Measurements from ENCODE around the gene KCNAB1. TPM values are rescaled to one million over a fixed set of nuclear protein-coding genes. Genes with fewer than 3 reads are reported as not detected.

Gene KCNAB1
- total and polyA plus RNA-seq, 2 donors (not counting 3 experiments of a cell fraction or from before 2014, with no cell fraction given): 0.21 TPM; not detected in 1

GRCh38 chr3:156489462-156489911 lies 369.1 kb downstream of the KCNAB1 start:
- no TSS peak for BruUV-seq (replicated peaks)
- no peaks in the 10 kb centered on the region for H3K27me3 ChIP-seq (ENCODE audit: control insufficient read depth in 2 of 2, insufficient read depth in 2 of 2, low read length in 2 of 2)
- intact Hi-C loops (cut with micrococcal nuclease) (loop anchor here (2.0 kb wide), 2 partner anchors 185 to 279 kb away; no protein-coding TSS in a partner anchor), dilution Hi-C loops (cut with MboI; ENCODE audit: extremely low pct_ligation_motif_present, low sequenced_read_pairs) (no loop called here)
- ChIA-PET POLR2A (interaction anchor here (0.7 kb wide), 1 partner anchor 65 kb away, joined by 3 read pairs; no protein-coding TSS in a partner anchor), CTCF (interaction anchor here (0.9 to 4.2 kb wide), 11 partner anchors 9 to 648 kb away, joined by 3 to 19 read pairs (median 6); no protein-coding TSS in a partner anchor)
- H3K9ac ChIP-seq (replicated peaks; ENCODE audit: extremely low read depth, insufficient read depth, low read length): no peak overlapping the region
- peak; percentile 18 for FAIRE-seq
- peaks cover 31% of the 10 kb centered on the region for H3K4me1 ChIP-seq (ENCODE audit: control insufficient read depth, extremely low read depth, insufficient read depth, low read length)
- peak overlapping the region; percentile 34 for H3K4me2 ChIP-seq (ENCODE audit: insufficient read depth, low read length)
- no peaks in the 10 kb centered on the region for H3K36me3 ChIP-seq (ENCODE audit: control insufficient read depth in 2 of 2, extremely low read depth in 1 of 2, insufficient read depth in 2 of 2, low read length in 2 of 2)
- no peaks in the 10 kb centered on the region for H3K79me2 ChIP-seq (ENCODE audit: control insufficient read depth, insufficient read depth, low read length)
- H4K20me1 ChIP-seq (replicated peaks; ENCODE audit: control insufficient read depth, extremely low read depth, insufficient read depth, low read length): no peaks in the 10 kb centered on the region
- H3K9me1 ChIP-seq (replicated peaks; ENCODE audit: control insufficient read depth, extremely low read depth, insufficient read depth, low read length): no peaks in the 10 kb centered on the region
- no peaks in the 10 kb centered on the region for H3K9me3 ChIP-seq (replicated peaks; ENCODE audit: control insufficient read depth, insufficient read depth, low read length)
- H3K4me3 ChIP-seq (replicated peaks in 1 of 3; ENCODE audit: insufficient read depth in 1 of 3, low read depth in 1 of 3, low read length in 3 of 3): no peak overlapping the region
- peak overlapping the region; percentile 5 for H2AFZ ChIP-seq (ENCODE audit: low read depth, low read length)
- H3K27ac ChIP-seq (ENCODE audit: insufficient read depth, low read depth, low read length): peak overlapping the region; percentile 74
- DNase-seq (ENCODE audit: low read depth, low spot score): peak; percentile 85
- no peak for TF ChIP-seq POLR2AphosphoS5 (IDR thresholded peaks at IDR 0.05; ENCODE audit: insufficient read depth, low read depth, low read length)
- no peak for TF ChIP-seq POLR2A (IDR thresholded peaks at IDR 0.05; ENCODE audit: low read depth, low read length)
- TF ChIP-seq JUN (IDR thresholded peaks at IDR 0.05; ENCODE audit: borderline replicate concordance, insufficient read depth, insufficient read length, low read depth): peak; percentile 83
- TF ChIP-seq FOS (IDR thresholded peaks at IDR 0.05; ENCODE audit: borderline replicate concordance, insufficient read depth, low read length): peak; percentile 69
- TF ChIP-seq, protein P1, sequence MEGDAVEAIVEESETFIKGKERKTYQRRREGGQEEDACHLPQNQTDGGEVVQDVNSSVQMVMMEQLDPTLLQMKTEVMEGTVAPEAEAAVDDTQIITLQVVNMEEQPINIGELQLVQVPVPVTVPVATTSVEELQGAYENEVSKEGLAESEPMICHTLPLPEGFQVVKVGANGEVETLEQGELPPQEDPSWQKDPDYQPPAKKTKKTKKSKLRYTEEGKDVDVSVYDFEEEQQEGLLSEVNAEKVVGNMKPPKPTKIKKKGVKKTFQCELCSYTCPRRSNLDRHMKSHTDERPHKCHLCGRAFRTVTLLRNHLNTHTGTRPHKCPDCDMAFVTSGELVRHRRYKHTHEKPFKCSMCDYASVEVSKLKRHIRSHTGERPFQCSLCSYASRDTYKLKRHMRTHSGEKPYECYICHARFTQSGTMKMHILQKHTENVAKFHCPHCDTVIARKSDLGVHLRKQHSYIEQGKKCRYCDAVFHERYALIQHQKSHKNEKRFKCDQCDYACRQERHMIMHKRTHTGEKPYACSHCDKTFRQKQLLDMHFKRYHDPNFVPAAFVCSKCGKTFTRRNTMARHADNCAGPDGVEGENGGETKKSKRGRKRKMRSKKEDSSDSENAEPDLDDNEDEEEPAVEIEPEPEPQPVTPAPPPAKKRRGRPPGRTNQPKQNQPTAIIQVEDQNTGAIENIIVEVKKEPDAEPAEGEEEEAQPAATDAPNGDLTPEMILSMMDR (IDR thresholded peaks at IDR 0.05; ENCODE audit: extremely low read depth in 1 of 2, insufficient read depth in 1 of 2, low read depth in 1 of 2, low read length in 2 of 2): no peak
- no peak for TF ChIP-seq MYC (IDR thresholded peaks at IDR 0.05; ENCODE audit: low read depth, low read length)
- TF ChIP-seq EZH2 (IDR thresholded peaks at IDR 0.05; ENCODE audit: borderline replicate concordance, low read depth, low read length, severe bottlenecking): no peak
- TF ChIP-seq GATA2 (IDR thresholded peaks at IDR 0.05; ENCODE audit: insufficient read depth, insufficient read length, low read depth, low read length): no peak

All from endothelial cell of umbilical vein (primary cell).